HG02970 (cell line): ENCODE measurements around the gene SIGLEC14.

ENCODE experiments used
- ATAC-seq: cut with Tn5 transposase; IDR thresholded peaks from one replicate; pipeline ENCODE4 v1.9.1; 2021; ENCODE audit warnings: mild to moderate bottlenecking, moderate library complexity, moderate number of reproducible peaks; ENCODE audit not compliant: unreplicated experiment, low FRiP score

SIGLEC14 gene

GRCh38 chr19:51627491-51628138 lies 19.0 kb downstream of the SIGLEC14 start:
- ATAC-seq = no peak

- no peak for ATAC-seq
Measured at GRCh38 chr19:51626675-51627074, 19.9 kb downstream of the SIGLEC14 start.

GRCh38 chr19:51621178-51621577 lies 25.4 kb downstream of the SIGLEC14 start:
- no peak for ATAC-seq

- no peak for ATAC-seq
Measured at GRCh38 chr19:51615991-51616390, 30.6 kb downstream of the SIGLEC14 start.

- ATAC-seq = no peak
Measured at GRCh38 chr19:51614789-51615188, 31.8 kb downstream of the SIGLEC14 start.

- ATAC-seq = no peak
Measured at GRCh38 chr19:51610576-51610975, 36.0 kb downstream of the SIGLEC14 start.

GRCh38 chr19:51607920-51608562 lies 38.6 kb downstream of the SIGLEC14 start:
- ATAC-seq = no peak

GRCh38 chr19:51607077-51607476 lies 39.5 kb downstream of the SIGLEC14 start:
- ATAC-seq = peak; percentile 87

- no peak for ATAC-seq
Measured at GRCh38 chr19:51602189-51602854, 44.3 kb downstream of the SIGLEC14 start.

GRCh38 chr19:51600940-51601580 lies 45.6 kb downstream of the SIGLEC14 start:
- no peak for ATAC-seq

- no peak for ATAC-seq
Measured at GRCh38 chr19:51599084-51599483, 47.5 kb downstream of the SIGLEC14 start.

GRCh38 chr19:51598159-51598915 lies 48.3 kb downstream of the SIGLEC14 start:
- no peak for ATAC-seq

- no peak for ATAC-seq
Measured at GRCh38 chr19:51595190-51596175, 51.1 kb downstream of the SIGLEC14 start.

- ATAC-seq = no peak
Measured at GRCh38 chr19:51594774-51595109, 51.9 kb downstream of the SIGLEC14 start.

GRCh38 chr19:51593969-51594773 lies 52.5 kb downstream of the SIGLEC14 start:
- peak; percentile 96 for ATAC-seq

- no peak for ATAC-seq
Measured at GRCh38 chr19:51593138-51593890, 53.3 kb downstream of the SIGLEC14 start.
